Measurements from ENCODE around the gene SMIM35. TPM values are rescaled to one million over a fixed set of nuclear protein-coding genes. Genes with fewer than 3 reads are reported as not detected.

Gene SMIM35
- total RNA-seq, 4 donors from 2014 or later, result not detected

GRCh38 chr11:118084247-118084646 is 2.5 kb downstream of the SMIM35 start:
- Histone ChIP-seq H3K9me3 (peaks cover 0 to 12% (median 5%) of the 10 kb centered on the region in 4 donors), H3K4me3 (no peak overlapping the region), H3K36me3 (peaks cover 0 to 17% (median 0%) of the 10 kb centered on the region in 3 donors), H3K4me1 (peaks cover 0 to 26% (median 2%) of the 10 kb centered on the region in 4 donors), H3K27me3 (no peaks in the 10 kb centered on the region), H3K27ac (peak overlapping the region in 3 of 4 donors; percentile 14 to 77 (median 74))
- no peak for TF ChIP-seq CTCF (IDR thresholded peaks at IDR 0.05)
- TF ChIP-seq POLR2A (IDR thresholded peaks at IDR 0.05), result peak in 1 of 2 donors; percentile 51
- no peak for DNase-seq

GRCh38 chr11:118082880-118083552 is 3.7 kb downstream of the SMIM35 start:
- DNase-seq, result peak in 1 of 3 donors; percentile 60

GRCh38 chr11:118081241-118081958 is 5.4 kb downstream of the SMIM35 start:
- H3K27ac ChIP-seq, result no peak overlapping the region
- no peak for DNase-seq
- no peak for TF ChIP-seq CTCF (IDR thresholded peaks at IDR 0.05)
- no peak for TF ChIP-seq POLR2A (IDR thresholded peaks at IDR 0.05)
- no peak overlapping the region for H3K4me3 ChIP-seq
- peaks cover 0 to 4% (median 0%) of the 10 kb centered on the region in 3 donors for H3K36me3 ChIP-seq
- H3K27me3 ChIP-seq, result no peaks in the 10 kb centered on the region
- peaks cover 0 to 29% (median 2%) of the 10 kb centered on the region in 4 donors for H3K4me1 ChIP-seq
- H3K9me3 ChIP-seq, result peaks cover 0 to 1% (median 0%) of the 10 kb centered on the region in 4 donors

More at GRCh38 chr11:118082880-118083552, 3.7 kb downstream of the SMIM35 start:
- H3K9me3 ChIP-seq, result peaks cover 0 to 12% (median 5%) of the 10 kb centered on the region in 4 donors
- peaks cover 0 to 26% (median 2%) of the 10 kb centered on the region in 4 donors for H3K4me1 ChIP-seq
- H3K36me3 ChIP-seq, result peaks cover 0 to 17% (median 0%) of the 10 kb centered on the region in 3 donors
- H3K27me3 ChIP-seq, result no peaks in the 10 kb centered on the region
- H3K4me3 ChIP-seq, result no peak overlapping the region
- TF ChIP-seq CTCF (IDR thresholded peaks at IDR 0.05) (no peak), POLR2A (IDR thresholded peaks at IDR 0.05) (no peak)
- peak overlapping the region in 3 of 4 donors; percentile 14 to 74 (median 56) for H3K27ac ChIP-seq

GRCh38 chr11:118080296-118080695 is 6.5 kb downstream of the SMIM35 start:
- no peak for DNase-seq
- Histone ChIP-seq H3K36me3 (no peaks in the 10 kb centered on the region), H3K27ac (peak overlapping the region in 1 of 4 donors; percentile 85), H3K27me3 (no peaks in the 10 kb centered on the region), H3K9me3 (no peaks in the 10 kb centered on the region), H3K4me1 (peaks cover 0 to 32% (median 2%) of the 10 kb centered on the region in 4 donors), H3K4me3 (peak overlapping the region in 1 of 4 donors; percentile 44)
- TF ChIP-seq CTCF (IDR thresholded peaks at IDR 0.05) (no peak), POLR2A (IDR thresholded peaks at IDR 0.05) (no peak)

GRCh38 chr11:118079491-118079890 is 7.3 kb downstream of the SMIM35 start:
- Histone ChIP-seq H3K27me3 (no peaks in the 10 kb centered on the region), H3K27ac (peak overlapping the region in 3 of 4 donors; percentile 38 to 85 (median 67)), H3K4me1 (peaks cover 0 to 28% (median 3%) of the 10 kb centered on the region in 4 donors), H3K4me3 (peak overlapping the region in 2 of 4 donors; percentile 44 to 64), H3K9me3 (no peaks in the 10 kb centered on the region), H3K36me3 (no peaks in the 10 kb centered on the region)
- TF ChIP-seq CTCF (IDR thresholded peaks at IDR 0.05) (no peak), POLR2A (IDR thresholded peaks at IDR 0.05) (no peak)
- DNase-seq, result peak in 2 of 3 donors; percentile 56 to 67
